H9 (cell line): ENCODE data around the gene ARNT2. TPM values are rescaled to one million over a fixed set of nuclear protein-coding genes. Genes with fewer than 3 reads are reported as not detected.

Source experiments
- DNase-seq: peaks from one replicate; pipeline ENCODE4 v3.0.0-alpha.2; 2017
- H2AFZ ChIP-seq: one replicate; pipeline ENCODE4 v1.6.1; 2013; ENCODE audit warnings: mild to moderate bottlenecking, low read length, control low read depth, moderate library complexity
- H2AK5ac ChIP-seq: 2 replicates; pipeline ENCODE4 v1.6.1; 2013; ENCODE audit warnings: low read length, control low read depth, mixed read lengths; ENCODE audit not compliant: insufficient read length
- H2BK120ac ChIP-seq: one replicate; pipeline ENCODE4 v1.6.1; 2013; ENCODE audit warnings: low read depth, mild to moderate bottlenecking, low read length, control low read depth, inconsistent platforms; ENCODE audit not compliant: poor library complexity, severe bottlenecking
- H2BK12ac ChIP-seq: 2 replicates; pipeline ENCODE4 v1.6.1; 2013; ENCODE audit warnings: low read length, control low read depth, mixed read lengths, low read depth; ENCODE audit not compliant: insufficient read length
- H2BK15ac ChIP-seq: 2 replicates; pipeline ENCODE4 v1.6.1; 2013; ENCODE audit warnings: low read depth, low read length, control low read depth
- H2BK20ac ChIP-seq: one replicate; pipeline ENCODE4 v1.6.1; 2013; ENCODE audit warnings: low read depth, mild to moderate bottlenecking, low read length, control low read depth, inconsistent platforms; ENCODE audit not compliant: poor library complexity, severe bottlenecking
- H2BK5ac ChIP-seq: 2 replicates; pipeline ENCODE4 v1.6.1; 2013; ENCODE audit warnings: low read length, control low read depth, mixed read lengths; ENCODE audit not compliant: insufficient read length
- H3K14ac ChIP-seq: 2 replicates; pipeline ENCODE4 v1.6.1; 2013; ENCODE audit warnings: low read length, control low read depth; ENCODE audit not compliant: insufficient read depth
- H3K18ac ChIP-seq: 2 replicates; pipeline ENCODE4 v1.6.1; 2013; ENCODE audit warnings: low read depth, mild to moderate bottlenecking, mixed read lengths, low read length, control low read depth; ENCODE audit not compliant: insufficient read length
- H3K23ac ChIP-seq: 2 replicates; pipeline ENCODE4 v1.6.1; 2013; ENCODE audit warnings: low read length, control low read depth, mixed read lengths, low read depth; ENCODE audit not compliant: insufficient read length
- H3K23me2 ChIP-seq: 2 replicates; pipeline ENCODE4 v1.6.1; 2013; ENCODE audit warnings: low read depth, mild to moderate bottlenecking, mixed read lengths, low read length, control low read depth; ENCODE audit not compliant: insufficient read length, poor library complexity, severe bottlenecking
- H3K27ac ChIP-seq: 2 replicates; pipeline ENCODE4 v1.5.1; 2013; ENCODE audit warnings: low read length, control low read depth, mixed read lengths, low read depth; ENCODE audit not compliant: insufficient read length
- H3K27me3 ChIP-seq: 2 replicates; pipeline ENCODE4 v1.6.1; 2013; ENCODE audit warnings: low read length, control low read depth, inconsistent platforms; ENCODE audit not compliant: insufficient read depth
- H3K4ac ChIP-seq: 2 replicates; pipeline ENCODE4 v1.6.1; 2013; ENCODE audit warnings: low read depth, mild to moderate bottlenecking, control low read depth, inconsistent platforms, low read length, moderate library complexity
- H3K4me1 ChIP-seq: 2 replicates; pipeline ENCODE4 v1.6.1; 2013; ENCODE audit warnings: low read length, control low read depth, inconsistent platforms; ENCODE audit not compliant: insufficient read depth
- H3K4me2 ChIP-seq: 2 replicates; pipeline ENCODE4 v1.6.1; 2013; ENCODE audit warnings: low read length, control low read depth, mixed read lengths; ENCODE audit not compliant: insufficient read length, insufficient read depth
- H3K56ac ChIP-seq: 2 replicates; pipeline ENCODE4 v1.6.1; 2013; ENCODE audit warnings: low read depth, mild to moderate bottlenecking, mixed read lengths, low read length, control low read depth; ENCODE audit not compliant: insufficient read length
- H3K79me1 ChIP-seq: 2 replicates; pipeline ENCODE4 v1.6.1; 2013; ENCODE audit warnings: low read depth, mild to moderate bottlenecking, moderate library complexity, low read length, control low read depth, inconsistent platforms; ENCODE audit not compliant: insufficient read depth, poor library complexity, severe bottlenecking
- H3K79me2 ChIP-seq: 2 replicates; pipeline ENCODE4 v1.6.1; 2013; ENCODE audit warnings: low read length, control low read depth, inconsistent platforms; ENCODE audit not compliant: insufficient read depth
- H3K9ac ChIP-seq: 2 replicates; pipeline ENCODE4 v1.6.1; 2013; ENCODE audit warnings: low read length, control low read depth, mixed read lengths; ENCODE audit not compliant: insufficient read length; ENCODE audit errors: extremely low read depth
- H3K9me3 ChIP-seq: one replicate; pipeline ENCODE4 v1.6.1; 2013; ENCODE audit warnings: low read depth, low read length, inconsistent platforms; ENCODE audit not compliant: control insufficient read depth
- H3T11ph ChIP-seq: one replicate; pipeline ENCODE4 v1.6.1; 2013; ENCODE audit warnings: mild to moderate bottlenecking, low read length, control low read depth, inconsistent platforms
- H4K20me1 ChIP-seq: one replicate; pipeline ENCODE4 v1.6.1; 2013; ENCODE audit not compliant: control insufficient read depth, insufficient read length, insufficient read depth
- H4K5ac ChIP-seq: 2 replicates; pipeline ENCODE4 v1.6.1; 2013; ENCODE audit warnings: low read depth, mild to moderate bottlenecking, mixed read lengths, low read length, control low read depth; ENCODE audit not compliant: insufficient read length
- H4K8ac ChIP-seq: replicated peaks from 2 replicates; pipeline ENCODE4 v1.6.1; 2013; ENCODE audit warnings: low read length, control low read depth, mixed read lengths, low read depth; ENCODE audit not compliant: insufficient read length
- H4K91ac ChIP-seq: 2 replicates; pipeline ENCODE4 v1.6.1; 2013; ENCODE audit warnings: low read depth, mild to moderate bottlenecking, moderate library complexity, mixed read lengths, low read length, control low read depth; ENCODE audit not compliant: insufficient read length
- H3K27ac Mint-ChIP-seq, 3 experiments: 2 replicates in 2 of 3; 3 replicates in 1 of 3; pipeline ENCODE4 v1.8.0; 2020 to 2021; ENCODE audit warnings: mixed read lengths in 3 of 3, mild to moderate bottlenecking in 1 of 3, moderate library complexity in 1 of 3
- H3K27me3 Mint-ChIP-seq: 2 replicates; pipeline ENCODE4 v1.8.0; 2021; ENCODE audit warnings: low read depth, mild to moderate bottlenecking, moderate library complexity, mixed read lengths
- H3K36me3 Mint-ChIP-seq, 3 experiments: 2 replicates in 2 of 3; 3 replicates in 1 of 3; pipeline ENCODE4 v1.8.0; 2020 to 2021; ENCODE audit warnings: low read depth in 3 of 3, mixed read lengths in 3 of 3; ENCODE audit not compliant: insufficient read depth in 1 of 3
- H3K4me1 Mint-ChIP-seq, 2 experiments: 2 replicates each; pipeline ENCODE4 v1.8.0; 2020; ENCODE audit warnings: mixed read lengths in 2 of 2
- H3K4me3 Mint-ChIP-seq, 2 experiments: 2 replicates in 1 of 2; 3 replicates in 1 of 2; pipeline ENCODE4 v1.8.0; 2020 to 2021; ENCODE audit warnings: mild to moderate bottlenecking in 2 of 2, mixed read lengths in 2 of 2, moderate library complexity in 1 of 2
- H3K9me3 Mint-ChIP-seq, 2 experiments: 2 replicates in 1 of 2; 3 replicates in 1 of 2; pipeline ENCODE4 v1.8.0; 2020; ENCODE audit warnings: mild to moderate bottlenecking in 2 of 2, mixed read lengths in 2 of 2, moderate library complexity in 1 of 2
- WGBS: extraction: QIAGEN DNeasy Blood & Tissue Kit; methylation state at CpG from one replicate; pipeline ENCODE4 v1.1.7; 2013; ENCODE audit warnings: missing lambda C conversion rate, low lambda C conversion rate, mixed read lengths; ENCODE audit not compliant: insufficient read length; ENCODE audit errors: extremely low coverage; 5-methylcytosine and 5-hydroxymethylcytosine counted together
- total RNA-seq: library from RNA; stranded (reverse); gene quantifications from 2 replicates; pipeline ENCODE4 v1.2.1, GENCODE V29; 2021
- TF ChIP-seq, protein P1 (sequence below): fragments of 200-600 bp; sonication (generic); conservative IDR thresholded peaks from 3 replicates; pipeline ENCODE4 v1.8.0; 2021; ENCODE audit warnings: antibody characterized with exemption, mild to moderate bottlenecking

Gene ARNT2
- total RNA-seq, 1 experiment from 2014 or later = 10.5 TPM

DNA sequence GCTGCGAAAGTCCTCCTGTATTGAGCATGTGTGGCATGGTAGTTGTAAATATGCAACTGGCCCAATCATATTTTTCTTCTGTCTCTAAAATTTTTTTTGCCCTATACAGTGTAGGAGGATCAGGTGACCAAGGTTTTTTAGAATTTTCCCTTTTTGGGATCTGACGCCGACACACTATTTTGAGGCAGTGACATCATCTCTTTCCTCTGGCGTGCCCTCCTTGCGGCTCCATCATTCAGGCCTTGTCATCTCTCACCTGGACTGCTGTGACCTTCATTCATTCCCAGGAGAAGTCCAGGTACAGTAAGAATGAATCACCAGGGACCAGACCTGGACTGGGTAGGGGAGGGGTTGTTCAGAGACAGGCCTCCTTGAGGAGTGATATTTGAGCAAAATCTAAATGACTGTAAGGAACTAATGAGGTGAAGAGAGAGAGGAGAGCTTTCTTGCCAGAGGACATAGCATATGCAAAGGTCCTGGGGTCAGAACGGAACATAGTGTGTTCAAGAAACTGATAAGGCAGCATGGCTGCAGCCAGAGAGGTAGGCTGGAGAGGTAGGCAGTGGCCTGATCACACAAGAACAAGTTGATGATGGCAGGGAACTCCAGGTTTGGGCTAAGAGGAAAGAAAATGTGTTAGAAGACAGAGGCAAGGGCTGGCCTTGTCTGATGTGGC, 38.7 kb downstream of the ARNT2 start:
- no peaks in the 10 kb centered on the region for H4K20me1 ChIP-seq
- no peaks in the 10 kb centered on the region for H3K4me1 Mint-ChIP-seq
- no peak overlapping the region for H2BK120ac ChIP-seq
- no peak for DNase-seq
- no peak overlapping the region for H3K4me3 Mint-ChIP-seq
- no peak overlapping the region for H2AFZ ChIP-seq
- H3K36me3 Mint-ChIP-seq = no peaks in the 10 kb centered on the region
- H4K5ac ChIP-seq = no peak overlapping the region
- no peak overlapping the region for H2BK15ac ChIP-seq
- H3T11ph ChIP-seq = no peak overlapping the region
- no peak overlapping the region for H3K27ac Mint-ChIP-seq
- H4K91ac ChIP-seq = no peak overlapping the region
- no peak overlapping the region for H3K14ac ChIP-seq
- no CpG with 5 or more reads among the region's 6 CpGs for WGBS
- no peaks in the 10 kb centered on the region for H3K79me1 ChIP-seq
- no peak overlapping the region for H3K56ac ChIP-seq
- no peak overlapping the region for H3K4ac ChIP-seq
- no peak overlapping the region for H2AK5ac ChIP-seq
- TF ChIP-seq, protein P1, sequence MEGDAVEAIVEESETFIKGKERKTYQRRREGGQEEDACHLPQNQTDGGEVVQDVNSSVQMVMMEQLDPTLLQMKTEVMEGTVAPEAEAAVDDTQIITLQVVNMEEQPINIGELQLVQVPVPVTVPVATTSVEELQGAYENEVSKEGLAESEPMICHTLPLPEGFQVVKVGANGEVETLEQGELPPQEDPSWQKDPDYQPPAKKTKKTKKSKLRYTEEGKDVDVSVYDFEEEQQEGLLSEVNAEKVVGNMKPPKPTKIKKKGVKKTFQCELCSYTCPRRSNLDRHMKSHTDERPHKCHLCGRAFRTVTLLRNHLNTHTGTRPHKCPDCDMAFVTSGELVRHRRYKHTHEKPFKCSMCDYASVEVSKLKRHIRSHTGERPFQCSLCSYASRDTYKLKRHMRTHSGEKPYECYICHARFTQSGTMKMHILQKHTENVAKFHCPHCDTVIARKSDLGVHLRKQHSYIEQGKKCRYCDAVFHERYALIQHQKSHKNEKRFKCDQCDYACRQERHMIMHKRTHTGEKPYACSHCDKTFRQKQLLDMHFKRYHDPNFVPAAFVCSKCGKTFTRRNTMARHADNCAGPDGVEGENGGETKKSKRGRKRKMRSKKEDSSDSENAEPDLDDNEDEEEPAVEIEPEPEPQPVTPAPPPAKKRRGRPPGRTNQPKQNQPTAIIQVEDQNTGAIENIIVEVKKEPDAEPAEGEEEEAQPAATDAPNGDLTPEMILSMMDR = no peak
- H3K23ac ChIP-seq = no peak overlapping the region
- H3K9ac ChIP-seq = no peak overlapping the region
- no peak overlapping the region for H3K27ac ChIP-seq
- H3K18ac ChIP-seq = no peak overlapping the region
- H2BK5ac ChIP-seq = no peak overlapping the region
- no peak overlapping the region for H4K8ac ChIP-seq
- H3K9me3 ChIP-seq = no peaks in the 10 kb centered on the region
- no peaks in the 10 kb centered on the region for H3K23me2 ChIP-seq
- H3K9me3 Mint-ChIP-seq = no peaks in the 10 kb centered on the region
- H3K4me2 ChIP-seq = no peak overlapping the region
- no peaks in the 10 kb centered on the region for H3K79me2 ChIP-seq
- no peak overlapping the region for H2BK12ac ChIP-seq
- no peaks in the 10 kb centered on the region for H3K4me1 ChIP-seq
- no peaks in the 10 kb centered on the region for H3K27me3 Mint-ChIP-seq
- no peaks in the 10 kb centered on the region for H3K27me3 ChIP-seq
- H2BK20ac ChIP-seq = no peak overlapping the region
